Renal pelvis (tissue), 4 donors: ENCODE data around the gene BOK. TPM values are rescaled to one million over a fixed set of nuclear protein-coding genes. Genes with fewer than 3 reads are reported as not detected.
"Not testable (repeated sequence)": the region's sequence is repeated elsewhere in the genome, so short reads cannot be mapped to it uniquely, and the experiment has no call there.

Source experiments
- DNase-seq: peaks from one replicate; pipeline ENCODE4 v3.0.0-alpha.2; 2013
- polyA plus RNA-seq, 3 donors: library from polyadenylated mRNA; unstranded; fragments of 120-200 nt; gene quantifications; one replicate each; pipeline ENCODE4 v1.2.1, GENCODE V29; 2013; ENCODE audit not compliant: insufficient read length in 3 of 3

The BOK gene
- polyA plus RNA-seq, 3 donors = 24.7 to 29.9 (median 28.4) TPM

DNA sequence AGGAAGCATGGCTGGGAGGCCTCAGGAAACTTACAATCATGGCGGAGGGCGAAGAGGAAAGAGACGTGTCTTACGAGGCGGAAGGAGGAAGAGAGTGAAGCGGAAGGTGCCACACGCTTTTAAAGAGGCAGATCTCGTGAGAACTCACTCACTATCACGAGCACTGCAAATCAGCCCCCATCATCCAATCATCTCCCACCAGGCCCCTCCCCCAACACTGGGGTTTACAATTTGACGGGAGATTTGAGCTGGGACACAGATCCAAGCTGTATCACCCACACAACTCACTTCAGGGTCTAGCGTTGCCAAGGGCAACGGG is 5.1 kb upstream of the BOK start:
- no peak for DNase-seq

DNA sequence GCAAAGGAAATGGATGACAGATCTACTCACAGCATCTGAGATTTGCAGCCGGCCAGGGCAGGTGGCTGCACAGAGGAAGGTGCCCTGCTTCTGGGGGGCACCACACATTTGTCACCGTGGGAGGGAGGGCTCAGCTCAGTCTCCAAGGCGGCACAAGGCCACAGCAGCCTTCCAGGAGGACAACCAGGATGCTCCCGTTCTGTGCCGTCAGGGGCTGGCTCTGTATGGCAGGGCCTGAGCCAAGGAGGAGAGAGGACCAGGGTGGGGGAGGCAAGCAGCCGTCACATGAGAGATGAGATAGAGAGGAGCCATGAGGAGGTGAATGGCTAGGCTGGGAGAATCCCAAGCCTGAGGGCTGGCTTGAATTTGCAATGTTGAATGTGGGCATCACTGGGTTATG is 4.6 kb upstream of the BOK start:
- no peak for DNase-seq

DNA sequence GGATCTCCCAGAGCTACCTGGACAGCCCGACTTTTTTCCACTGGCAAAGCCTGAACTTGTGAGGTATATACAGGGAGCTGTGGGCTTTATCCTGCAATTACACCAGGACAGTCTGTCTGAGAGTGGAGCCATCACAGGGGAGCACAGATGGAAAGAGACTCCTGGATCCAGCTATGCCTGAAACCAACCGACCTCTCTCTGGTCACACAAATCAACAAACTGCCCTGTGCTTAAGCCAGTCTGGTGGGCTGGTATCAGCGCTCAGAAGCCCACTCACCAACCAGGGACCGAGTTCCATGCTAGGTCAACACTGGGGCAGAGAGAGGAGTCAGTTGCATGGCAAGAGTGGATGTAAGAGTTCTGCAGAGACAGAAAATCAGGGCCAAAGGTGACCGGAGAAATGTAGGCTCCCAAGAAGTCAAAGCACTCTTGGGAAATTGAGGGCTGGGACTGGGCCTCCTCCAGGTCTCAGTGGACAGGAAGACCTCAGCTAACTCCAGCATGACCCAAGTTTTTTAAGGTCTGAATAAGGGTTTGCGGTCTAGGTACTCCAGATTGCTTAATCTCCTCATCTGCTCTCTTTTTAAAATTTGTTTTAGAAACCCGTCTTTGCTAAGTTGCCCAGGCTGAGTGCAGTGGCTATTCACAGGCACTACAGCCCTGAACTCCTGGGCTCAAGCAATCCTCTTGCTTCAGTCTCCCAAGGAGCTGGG is 3.8 kb upstream of the BOK start:
- DNase-seq = no peak

DNA sequence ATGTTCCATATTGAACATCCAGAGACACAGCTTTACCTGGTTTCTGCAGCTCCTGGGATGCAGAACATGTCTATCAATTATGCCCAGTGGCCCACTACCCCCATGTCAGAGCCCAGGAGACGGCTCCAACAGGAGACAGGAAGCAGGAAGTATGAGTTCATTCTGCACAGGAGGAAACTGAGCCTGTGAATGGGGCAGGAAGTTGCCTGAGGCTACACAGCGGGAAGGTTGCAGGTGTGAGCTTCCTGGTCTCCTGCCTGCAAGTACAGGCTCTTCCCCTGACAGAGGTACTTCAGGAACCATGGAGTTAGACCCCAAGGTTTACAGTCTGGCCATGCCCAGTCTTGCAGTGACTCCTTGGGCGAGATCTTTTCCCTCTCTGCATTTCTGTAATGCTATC is 2.8 kb upstream of the BOK start:
- DNase-seq = no peak

DNA sequence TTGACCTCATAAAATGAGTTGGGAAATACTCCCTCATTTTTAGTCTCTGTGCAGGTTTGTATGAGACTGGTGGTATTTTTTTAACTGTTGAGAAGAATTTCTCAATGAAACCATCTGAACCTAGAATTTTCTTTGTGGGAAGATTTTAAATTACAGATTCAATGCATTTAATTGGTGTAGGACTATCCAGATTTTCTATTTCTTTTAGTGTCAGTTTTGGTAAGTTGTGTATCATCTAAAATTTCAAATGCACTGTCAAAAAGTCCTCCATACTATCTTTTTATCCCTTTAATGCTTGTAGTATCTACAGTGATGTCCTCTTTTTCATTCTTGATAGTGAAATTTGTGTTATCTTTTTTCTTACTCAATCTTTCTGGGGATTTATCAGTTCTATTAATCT is 1.8 kb upstream of the BOK start:
- DNase-seq = no peak

DNA sequence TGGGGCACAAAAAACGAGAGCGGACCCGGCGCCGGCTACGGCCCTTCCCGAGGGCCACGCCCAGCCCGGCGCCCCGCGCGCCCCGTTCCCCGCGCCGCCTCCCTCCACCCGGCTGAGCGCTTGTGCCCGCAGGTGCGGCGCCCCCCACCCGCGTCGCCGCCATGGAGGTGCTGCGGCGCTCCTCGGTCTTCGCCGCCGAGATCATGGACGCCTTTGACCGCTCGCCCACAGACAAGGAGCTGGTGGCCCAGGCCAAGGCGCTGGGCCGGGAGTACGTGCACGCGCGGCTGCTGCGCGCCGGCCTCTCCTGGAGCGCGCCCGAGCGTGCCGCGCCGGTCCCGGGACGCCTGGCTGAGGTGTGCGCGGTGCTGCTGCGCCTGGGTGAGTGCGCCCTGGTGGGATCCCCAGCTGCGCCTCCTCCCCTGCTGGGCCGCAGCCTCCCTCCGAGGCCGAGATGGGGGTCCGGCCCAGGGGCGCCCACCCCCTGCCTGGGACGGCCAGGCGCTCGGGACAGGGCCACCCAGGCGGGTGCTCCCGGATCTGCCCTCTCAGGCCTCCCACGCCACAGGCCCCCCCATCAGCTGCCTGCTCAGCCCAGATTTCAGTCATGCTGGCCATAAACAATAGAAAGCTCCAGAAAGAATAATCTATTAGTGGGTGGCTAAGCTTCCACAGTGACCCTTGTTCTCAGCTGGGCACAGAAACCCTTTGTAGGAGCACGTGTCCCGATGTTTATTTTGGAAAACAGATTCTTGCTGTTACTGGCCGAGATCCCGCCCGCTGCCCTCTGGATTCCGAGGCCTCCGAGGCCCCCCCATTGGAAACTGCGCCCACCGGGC is 997 bp downstream of the BOK start:
- no peak for DNase-seq

DNA sequence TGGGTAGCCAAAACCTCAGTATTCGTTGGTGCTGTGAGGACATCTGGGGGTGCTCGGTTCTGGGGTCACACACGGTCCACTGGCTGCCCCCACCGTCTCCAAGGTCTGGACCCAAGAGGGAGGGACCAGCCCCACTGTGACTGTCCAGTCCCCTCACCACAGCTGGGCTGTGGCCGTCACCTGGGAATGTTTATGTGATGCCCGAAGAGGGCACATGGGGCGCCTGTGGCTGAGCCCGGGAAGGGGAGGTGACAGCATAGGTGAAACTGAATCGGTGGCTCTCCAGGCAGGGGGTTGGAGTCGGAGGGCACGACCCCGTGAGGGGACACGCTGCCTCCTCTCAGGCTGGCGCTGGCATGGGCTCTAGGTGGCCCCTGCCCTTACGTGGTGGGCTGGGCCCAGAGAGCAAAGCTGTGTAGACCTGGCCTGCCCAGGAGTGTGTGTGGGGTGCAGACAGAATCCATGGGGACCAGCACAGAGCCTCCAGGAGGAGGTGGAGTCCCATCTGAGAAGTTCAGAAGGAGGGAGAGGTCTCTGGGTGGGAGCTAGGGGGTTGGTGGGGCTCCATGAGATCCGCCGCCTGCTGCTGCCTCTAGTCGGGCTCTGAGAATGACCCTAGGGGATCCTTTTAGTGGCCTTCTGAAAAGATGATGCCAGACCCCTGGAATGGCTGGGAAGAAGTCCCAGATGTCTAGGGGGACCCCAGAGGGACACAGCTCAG is 1.8 kb downstream of the BOK start:
- DNase-seq = no peak

DNA sequence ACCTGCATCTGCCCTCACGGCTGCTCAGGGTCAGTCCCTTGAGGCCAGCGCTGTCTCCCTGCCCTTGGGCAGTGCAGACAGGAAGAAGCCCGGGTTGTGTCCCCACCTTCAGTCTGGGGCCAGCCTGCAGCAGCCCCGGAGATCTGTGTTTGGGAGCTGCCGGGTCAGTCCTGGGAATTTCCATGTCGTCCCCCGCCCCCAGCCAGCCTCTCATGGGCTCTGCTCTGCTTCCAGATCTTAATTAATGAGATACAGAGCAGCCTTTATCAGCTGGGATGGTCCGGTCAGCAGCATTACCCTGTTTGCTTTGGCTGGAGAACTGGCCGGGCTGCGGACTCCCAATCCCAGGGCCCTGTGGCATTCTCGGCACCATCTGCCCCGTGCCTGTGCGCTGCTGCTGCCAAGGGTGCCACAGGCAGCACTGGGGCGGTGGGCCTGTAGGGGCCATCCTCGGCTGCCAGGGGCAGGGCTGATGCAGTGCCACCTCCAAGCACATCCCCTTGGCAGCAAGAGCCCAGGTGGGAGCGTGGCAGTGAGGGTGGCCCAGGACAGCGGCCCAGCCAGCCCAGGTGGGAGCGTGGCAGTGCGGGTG is 2.4 kb downstream of the BOK start:
- no peak for DNase-seq

DNA sequence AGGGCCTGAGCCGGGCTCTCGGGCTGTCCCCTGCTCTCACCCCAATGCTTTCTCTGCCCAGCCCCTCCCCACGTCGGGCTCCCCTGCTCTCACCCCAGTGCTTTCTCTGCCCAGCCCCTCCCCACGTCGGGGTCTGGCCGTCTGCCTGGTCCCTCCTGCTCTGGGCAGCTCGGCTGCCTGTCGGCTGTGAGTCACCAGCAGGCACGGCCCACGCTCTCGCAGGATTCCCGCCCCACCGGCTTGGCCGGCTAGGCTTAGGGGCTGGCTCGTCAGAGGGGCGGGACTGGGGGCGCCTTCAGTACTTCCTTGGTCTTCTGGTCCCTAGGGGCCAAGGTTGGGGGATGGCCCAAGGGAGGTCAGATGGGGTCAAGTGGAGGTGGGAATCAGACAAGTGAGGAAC is 3.3 kb downstream of the BOK start:
- no peak for DNase-seq

DNA sequence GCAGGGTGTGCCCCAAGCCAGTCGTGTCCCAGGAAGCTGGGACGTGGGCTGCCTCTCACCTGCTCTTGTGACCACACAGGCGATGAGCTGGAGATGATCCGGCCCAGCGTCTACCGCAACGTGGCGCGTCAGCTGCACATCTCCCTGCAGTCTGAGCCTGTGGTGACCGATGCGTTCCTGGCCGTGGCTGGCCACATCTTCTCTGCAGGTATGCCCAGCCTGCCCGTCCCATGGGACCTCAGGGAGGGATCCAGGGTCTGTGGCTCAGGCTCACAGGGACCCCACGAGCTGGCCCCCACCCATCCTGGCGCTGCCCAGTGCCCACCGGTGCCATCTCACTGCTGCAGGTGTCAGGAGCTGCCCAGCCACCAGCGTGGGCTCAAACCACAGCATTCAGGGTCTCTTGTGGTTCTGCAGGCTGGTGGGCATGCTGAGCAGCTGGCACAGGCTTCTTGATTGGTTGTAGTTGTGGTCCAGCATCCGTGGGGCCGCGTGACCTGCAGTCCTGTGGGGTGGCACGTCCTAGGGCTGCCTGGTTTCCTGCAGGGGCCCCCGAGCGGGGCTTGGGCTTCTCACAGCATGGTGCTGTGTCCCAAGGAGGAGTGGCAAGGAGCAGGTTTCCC is 3.8 kb downstream of the BOK start:
- no peak for DNase-seq

DNA sequence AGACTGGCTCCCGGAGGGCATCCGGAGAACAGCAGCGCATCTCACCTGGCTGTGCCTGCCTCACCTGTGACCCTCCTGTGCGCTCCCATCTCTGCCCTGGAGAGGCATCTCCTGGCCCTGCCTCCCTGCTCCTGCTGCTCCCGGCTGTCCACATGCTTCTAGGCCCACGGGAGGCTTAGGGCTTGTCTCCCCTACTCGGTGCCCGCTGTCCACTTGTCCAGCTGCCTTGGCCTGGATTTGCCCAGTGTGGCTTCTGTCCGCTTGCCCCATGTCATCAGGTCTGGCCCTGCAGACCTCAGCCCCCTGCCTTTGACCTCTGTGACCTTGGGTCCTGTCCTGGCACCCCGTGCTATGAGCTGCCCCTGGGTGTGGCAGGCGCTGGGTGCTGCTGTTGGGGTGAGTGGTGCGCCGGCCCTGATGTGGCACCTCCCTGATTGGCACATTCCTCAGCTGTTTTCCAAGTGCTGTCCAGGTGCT is 4.5 kb downstream of the BOK start:
- no peak for DNase-seq

DNA sequence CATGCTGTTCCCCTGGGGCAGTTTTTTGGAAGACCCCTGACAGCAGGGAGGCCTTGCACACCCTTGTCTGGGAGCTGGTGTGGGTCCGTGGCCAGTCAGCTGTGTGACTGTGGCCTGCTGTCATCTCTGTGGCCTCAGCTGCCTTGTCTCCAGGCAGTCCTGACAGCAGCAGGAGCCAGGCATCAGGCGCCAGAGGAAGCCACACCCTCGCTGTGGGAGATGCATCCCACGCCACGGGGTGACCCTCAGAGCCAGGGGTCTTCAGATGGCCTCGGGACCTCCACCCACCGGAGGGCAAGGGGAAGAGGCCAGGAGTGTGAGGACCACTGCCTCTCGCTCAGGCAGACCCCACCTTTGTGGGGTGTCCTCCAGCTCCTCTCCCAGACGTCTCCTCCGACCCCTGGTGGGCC is 5.0 kb downstream of the BOK start:
- no peak for DNase-seq

DNA sequence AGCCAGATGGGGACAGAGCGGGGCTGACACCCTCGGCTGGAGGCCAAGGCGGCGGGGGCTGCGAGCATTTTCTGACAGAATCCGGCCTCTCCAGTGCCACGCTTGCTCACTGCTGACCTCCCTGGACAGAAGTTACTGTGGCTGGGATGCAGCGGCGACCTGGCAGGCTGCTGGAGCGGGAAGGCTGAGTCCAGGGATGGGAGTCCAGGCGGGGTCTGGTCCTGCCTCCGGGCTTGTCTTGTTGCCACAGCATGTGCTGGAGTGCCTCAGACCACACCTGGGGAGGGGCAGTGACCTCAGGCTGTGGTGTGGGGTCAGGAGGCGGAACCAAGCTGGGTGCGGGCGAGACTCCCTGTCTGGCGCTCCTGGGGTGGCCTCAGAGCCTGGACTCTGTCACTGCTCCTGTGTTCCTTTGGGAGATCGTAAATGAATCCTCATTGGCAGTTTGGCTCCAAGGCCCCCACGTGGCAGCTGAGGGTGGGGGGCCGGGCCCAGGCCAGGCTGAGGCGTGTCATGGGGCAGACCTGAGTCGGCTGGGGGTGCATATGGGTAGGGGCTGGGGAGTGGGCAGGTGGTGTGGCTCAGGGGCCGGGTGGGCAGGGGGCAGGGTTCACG is 5.5 kb downstream of the BOK start:
- DNase-seq = no peak

DNA sequence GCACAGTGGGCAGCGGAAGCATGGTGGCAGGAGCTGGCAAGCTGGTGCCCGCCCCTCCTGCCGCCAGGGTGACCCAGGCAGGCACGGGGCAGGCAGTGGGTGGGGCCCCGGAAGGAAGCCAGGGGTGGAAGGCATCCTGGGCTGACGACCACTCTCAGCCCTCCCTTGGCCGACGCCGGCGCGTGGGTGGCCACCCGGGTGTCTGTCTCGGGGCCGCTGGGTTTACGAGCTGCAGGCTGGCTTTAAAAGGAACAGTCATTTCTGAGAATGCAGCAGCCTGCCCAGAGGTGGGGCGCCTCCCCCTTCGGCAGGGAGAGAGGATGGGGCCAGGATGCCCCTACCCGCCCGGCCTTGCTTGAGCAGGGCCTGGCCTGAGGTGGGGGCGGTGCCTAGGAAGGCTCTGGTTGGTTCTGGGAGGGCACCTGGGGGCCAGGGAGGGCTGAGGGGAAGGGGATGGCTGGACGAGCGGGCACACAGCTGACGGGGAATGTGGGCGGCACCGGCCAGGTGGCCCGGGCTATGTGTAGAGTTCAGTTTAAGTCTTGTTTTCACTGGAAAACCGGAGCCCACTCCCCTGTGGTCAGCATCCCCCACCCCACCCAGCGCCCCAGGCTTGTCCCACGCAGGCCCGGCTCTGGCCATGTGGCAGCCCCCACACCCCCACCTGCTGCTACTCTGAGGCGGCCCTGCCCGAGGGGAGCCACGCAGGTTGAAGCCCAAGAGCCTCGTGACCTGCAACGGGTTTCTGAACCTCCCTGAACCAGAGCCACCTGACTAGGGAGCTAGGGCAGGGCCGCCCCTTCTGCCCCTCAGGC is 6.3 kb downstream of the BOK start:
- DNase-seq = no peak

DNA sequence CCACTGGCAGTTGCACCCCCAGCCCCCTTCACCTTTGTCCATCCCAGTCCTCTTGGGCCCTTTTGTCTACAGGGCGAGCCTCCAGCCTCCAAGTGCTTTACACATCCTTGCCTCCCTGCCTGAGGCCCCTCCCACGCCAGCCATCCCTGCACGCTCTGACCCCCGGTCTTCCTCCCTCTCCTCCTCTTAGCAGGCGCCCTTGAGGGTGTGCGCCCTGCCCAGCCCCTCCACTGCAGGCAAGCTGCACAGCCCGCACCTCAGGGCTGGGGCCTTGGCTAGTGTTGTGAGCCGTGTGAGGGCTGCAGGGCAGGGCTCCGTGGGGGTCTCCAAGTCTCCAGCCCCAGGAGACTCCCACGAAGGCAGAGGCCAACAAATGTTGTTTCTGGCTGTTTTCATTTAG is 6.9 kb downstream of the BOK start:
- no peak for DNase-seq

DNA sequence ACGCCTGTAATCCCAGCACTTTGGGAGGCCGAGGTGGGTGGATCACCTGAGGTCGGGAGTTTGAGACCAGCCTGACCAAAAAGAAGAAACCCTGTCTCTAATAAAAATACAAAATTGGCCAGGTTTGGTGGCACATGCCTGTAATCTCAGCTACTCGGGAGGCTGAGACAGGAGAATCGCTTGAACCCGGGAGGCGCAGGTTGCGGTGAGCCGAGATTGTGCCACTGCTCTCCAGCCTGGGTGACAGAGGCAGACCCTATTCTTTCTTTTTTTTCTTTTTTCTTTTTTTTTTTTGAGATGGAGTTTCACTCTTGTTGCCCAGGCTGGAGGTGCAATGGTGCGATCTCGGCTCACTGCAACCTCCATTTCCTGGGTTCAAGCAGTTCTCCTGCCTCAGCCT is 7.5 kb downstream of the BOK start:
- not testable (repeated sequence) for DNase-seq

DNA sequence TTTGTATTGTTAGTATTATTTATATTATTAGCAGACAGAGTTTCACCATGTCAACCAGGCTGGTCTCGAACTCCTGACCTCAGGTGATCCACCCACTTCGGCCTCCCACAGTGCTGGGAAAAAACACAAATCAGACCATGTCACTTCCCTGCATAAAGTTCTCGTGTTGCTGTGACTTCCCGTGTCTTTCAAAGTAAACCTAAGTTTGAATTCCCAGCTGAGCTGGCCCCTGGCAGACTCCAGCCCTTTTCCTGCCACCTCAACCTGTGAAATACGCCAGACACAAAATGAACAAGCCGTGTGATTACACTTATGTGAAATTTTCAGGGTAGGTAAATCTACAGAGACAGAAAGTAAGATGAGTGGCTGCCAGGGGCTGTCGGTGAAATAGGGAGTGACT is 7.9 kb downstream of the BOK start:
- DNase-seq = no peak

DNA sequence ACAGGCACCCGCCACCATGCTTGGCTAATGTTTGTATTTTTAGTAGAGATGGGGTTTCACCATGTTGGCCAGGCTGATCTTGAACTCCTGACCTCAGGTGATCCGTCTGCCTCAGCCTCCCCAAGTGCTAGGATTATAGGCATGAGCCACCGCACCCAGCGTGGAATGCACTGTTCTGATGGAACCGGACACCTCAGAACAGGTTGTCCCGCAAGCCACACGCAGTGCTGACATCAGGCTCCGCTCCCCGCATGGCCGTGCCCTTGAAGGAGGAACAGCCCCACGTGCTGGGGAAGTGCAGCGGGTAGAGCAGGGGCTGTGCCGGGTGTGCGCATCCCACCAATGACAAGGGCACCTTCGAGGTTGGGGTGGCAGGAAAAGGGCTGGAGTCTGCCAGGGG is 8.7 kb downstream of the BOK start:
- not testable (repeated sequence) for DNase-seq

DNA sequence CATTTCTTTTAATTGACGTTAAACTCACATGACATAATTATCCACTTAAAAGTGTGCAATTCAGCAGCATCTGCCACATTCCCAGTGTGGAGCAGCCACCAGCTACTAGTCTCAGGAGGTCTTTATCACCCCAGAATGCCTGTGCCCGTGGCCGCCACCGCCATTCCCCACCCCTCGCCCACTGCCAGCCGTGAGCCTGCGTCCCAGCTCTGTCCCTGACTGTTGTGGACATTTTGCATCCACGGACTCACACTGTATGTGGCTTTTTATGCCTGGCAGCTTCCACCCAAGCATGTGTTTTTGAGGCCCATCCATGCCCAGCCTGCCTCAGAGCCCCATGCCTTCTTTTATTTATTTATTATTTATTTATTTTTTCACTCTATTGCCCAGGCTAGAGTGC is 9.2 kb downstream of the BOK start:
- no peak for DNase-seq

DNA sequence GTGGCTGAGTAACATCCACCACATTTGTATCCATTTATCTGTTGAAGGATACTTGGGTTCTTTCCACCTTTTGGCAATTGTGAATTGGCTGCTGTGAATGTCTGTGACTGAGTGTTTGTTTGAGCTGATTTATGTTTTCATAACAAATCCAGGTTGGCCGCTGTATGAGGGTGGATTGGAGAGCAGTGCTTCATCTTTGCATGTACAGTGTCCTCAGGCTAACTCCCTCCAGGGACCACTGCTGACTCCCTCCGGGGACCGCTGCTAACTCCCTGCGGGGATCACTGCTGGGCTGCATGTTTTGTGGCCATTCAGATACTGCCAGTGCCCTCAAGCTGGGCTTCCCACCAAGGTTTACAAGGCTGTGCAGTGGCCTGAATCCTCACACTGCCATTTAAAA is 10.2 kb downstream of the BOK start:
- DNase-seq = no peak

DNA sequence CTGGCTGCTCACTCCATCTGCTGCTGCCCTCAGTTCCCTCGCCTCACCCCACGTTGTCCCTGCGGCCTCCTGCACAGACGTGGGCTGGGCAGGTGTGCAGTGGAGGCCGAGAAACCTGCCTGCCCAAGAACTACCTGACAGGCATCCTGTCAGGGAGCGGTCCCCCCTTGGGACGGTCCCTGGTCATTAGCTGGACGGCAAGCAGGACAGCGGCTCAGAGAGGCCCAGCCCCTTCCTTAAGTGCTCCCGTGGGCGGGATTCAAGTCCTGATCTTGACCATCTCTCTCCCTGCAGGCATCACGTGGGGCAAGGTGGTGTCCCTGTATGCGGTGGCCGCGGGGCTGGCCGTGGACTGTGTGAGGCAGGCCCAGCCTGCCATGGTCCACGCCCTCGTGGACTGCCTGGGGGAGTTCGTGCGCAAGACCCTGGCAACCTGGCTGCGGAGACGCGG is 11.3 kb downstream of the BOK start:
- DNase-seq = no peak
